ENCODE results near the gene CRB1. TPM values are rescaled to one million over a fixed set of nuclear protein-coding genes. Genes with fewer than 3 reads are reported as not detected.

Gene CRB1
- total RNA-seq, 4 donors from 2014 or later = 0.44 to 2.5 (median 1.0) TPM

DNA sequence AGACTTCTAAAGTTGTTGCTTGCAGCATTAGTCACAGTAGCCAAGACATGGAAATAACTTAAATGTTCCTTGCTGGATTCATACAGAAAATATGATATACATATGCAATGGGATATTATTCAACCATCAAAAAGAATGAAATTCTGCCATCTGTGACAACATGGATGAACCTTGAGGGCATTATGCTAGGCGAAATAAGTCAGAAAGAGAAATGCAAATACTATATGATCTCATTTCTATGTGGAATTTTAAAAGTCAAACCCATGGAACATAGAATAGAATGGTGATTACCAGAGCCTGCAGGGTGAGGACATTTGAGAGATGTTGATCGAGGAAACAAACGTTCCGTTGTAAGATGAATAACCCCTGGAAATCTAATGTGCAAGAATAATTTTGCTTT lies 43.0 kb downstream of the CRB1 start:
- TF ChIP-seq, protein P1, sequence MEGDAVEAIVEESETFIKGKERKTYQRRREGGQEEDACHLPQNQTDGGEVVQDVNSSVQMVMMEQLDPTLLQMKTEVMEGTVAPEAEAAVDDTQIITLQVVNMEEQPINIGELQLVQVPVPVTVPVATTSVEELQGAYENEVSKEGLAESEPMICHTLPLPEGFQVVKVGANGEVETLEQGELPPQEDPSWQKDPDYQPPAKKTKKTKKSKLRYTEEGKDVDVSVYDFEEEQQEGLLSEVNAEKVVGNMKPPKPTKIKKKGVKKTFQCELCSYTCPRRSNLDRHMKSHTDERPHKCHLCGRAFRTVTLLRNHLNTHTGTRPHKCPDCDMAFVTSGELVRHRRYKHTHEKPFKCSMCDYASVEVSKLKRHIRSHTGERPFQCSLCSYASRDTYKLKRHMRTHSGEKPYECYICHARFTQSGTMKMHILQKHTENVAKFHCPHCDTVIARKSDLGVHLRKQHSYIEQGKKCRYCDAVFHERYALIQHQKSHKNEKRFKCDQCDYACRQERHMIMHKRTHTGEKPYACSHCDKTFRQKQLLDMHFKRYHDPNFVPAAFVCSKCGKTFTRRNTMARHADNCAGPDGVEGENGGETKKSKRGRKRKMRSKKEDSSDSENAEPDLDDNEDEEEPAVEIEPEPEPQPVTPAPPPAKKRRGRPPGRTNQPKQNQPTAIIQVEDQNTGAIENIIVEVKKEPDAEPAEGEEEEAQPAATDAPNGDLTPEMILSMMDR (IDR thresholded peaks at IDR 0.05 in 4 of 5, conservative IDR thresholded peaks at IDR 0.05 in 1 of 5) = no peak
- TF ChIP-seq POLR2A (IDR thresholded peaks at IDR 0.05) = no peak
- ATAC-seq (no peak), DNase-seq (no peak)
- no peaks in the 10 kb centered on the region for H3K9me3 ChIP-seq
- no peak overlapping the region for H3K4me3 ChIP-seq
- intact Hi-C loops (cut with DNase I; ENCODE audit: low total_unique reads) = no loop called here
- H3K36me3 ChIP-seq = no peaks in the 10 kb centered on the region
- in situ Hi-C loops (cut with MboI; ENCODE audit: low sequenced_read_pairs in 4 of 4) = no loop called here
- H3K27ac ChIP-seq = no peak overlapping the region
- no peaks in the 10 kb centered on the region for H3K27me3 ChIP-seq
- H3K4me1 ChIP-seq = no peaks in the 10 kb centered on the region

DNA sequence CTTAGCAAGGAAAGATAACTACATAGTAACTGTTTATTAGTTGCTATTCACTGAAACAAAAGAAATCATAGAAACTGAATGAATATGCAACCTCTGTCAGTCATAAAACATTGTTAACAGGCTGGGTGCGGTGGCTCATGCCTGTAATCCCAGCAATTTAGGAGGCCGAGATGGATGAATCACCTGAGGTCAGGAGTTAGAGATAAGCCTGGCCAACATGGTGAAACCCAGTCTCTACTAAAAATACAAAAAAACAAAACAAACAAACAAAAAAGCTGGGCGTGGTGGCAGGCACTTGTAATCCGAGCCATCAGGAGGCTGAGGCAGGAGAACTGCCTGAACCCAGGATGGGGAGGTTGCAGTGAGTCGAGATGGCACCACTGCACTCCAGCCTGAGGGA lies 44.1 kb downstream of the CRB1 start:
- no peak for ATAC-seq
- Histone ChIP-seq H3K4me1 (no peaks in the 10 kb centered on the region), H3K9me3 (no peaks in the 10 kb centered on the region), H3K27me3 (no peaks in the 10 kb centered on the region), H3K4me3 (no peak overlapping the region), H3K27ac (no peak overlapping the region), H3K36me3 (no peaks in the 10 kb centered on the region)
- TF ChIP-seq, protein P1 (IDR thresholded peaks at IDR 0.05 in 4 of 5, conservative IDR thresholded peaks at IDR 0.05 in 1 of 5) = no peak
- no peak for TF ChIP-seq POLR2A (IDR thresholded peaks at IDR 0.05)
- no peak for DNase-seq
- in situ Hi-C loops (cut with MboI; ENCODE audit: low sequenced_read_pairs in 4 of 4) (no loop called here), intact Hi-C loops (cut with DNase I; ENCODE audit: low total_unique reads) (no loop called here)

DNA sequence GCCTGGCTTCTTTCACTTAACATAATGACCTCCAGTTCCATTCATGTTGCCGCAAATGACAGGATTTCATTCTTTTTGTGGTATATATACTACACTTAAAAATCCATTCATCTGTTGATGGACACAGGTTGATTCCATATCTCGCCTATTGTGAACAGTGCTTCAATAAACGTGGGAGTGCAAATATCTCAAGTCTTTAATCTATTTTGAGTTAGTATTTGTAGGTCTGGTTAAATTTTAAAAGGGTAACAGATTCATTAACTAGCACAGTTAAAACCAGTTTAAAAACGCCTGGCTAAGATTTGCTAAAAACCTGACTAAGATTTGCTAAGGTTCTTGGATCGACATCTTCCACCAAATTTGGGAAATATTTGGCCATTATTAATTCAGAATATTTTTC lies 45.7 kb downstream of the CRB1 start:
- Histone ChIP-seq H3K4me3 (no peak overlapping the region), H3K4me1 (no peaks in the 10 kb centered on the region), H3K27me3 (no peaks in the 10 kb centered on the region), H3K9me3 (no peaks in the 10 kb centered on the region), H3K36me3 (no peaks in the 10 kb centered on the region), H3K27ac (no peak overlapping the region)
- no peak for ATAC-seq
- in situ Hi-C loops (cut with MboI; ENCODE audit: low sequenced_read_pairs in 4 of 4) (no loop called here), intact Hi-C loops (cut with DNase I; ENCODE audit: low total_unique reads) (no loop called here)
- TF ChIP-seq POLR2A (IDR thresholded peaks at IDR 0.05) = no peak
- TF ChIP-seq, protein P1 (IDR thresholded peaks at IDR 0.05 in 4 of 5, conservative IDR thresholded peaks at IDR 0.05 in 1 of 5) = no peak
- no peak for DNase-seq

DNA sequence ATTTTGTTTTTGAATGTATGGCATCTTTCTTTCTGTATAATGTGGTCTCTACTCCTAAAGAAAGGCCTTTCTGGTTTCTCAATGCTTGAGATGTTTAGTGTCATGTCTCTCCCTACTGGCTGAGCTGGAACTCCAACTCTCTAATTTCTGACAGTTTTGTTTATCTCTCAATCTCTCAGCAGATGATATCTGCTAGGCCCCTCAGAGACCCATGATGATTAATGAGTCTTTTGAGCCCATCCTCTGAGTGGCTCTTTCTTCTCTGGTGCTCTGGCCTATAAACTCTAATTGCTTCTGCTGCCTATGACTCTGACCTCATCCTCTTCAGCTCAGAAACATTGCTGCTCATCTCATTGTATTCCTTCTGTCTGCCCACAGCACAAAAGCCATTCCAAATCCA lies 46.6 kb downstream of the CRB1 start:
- intact Hi-C loops (cut with DNase I; ENCODE audit: low total_unique reads) = no loop called here
- ATAC-seq (no peak), DNase-seq (no peak)
- no peak for TF ChIP-seq POLR2A (IDR thresholded peaks at IDR 0.05)
- TF ChIP-seq, protein P1 (IDR thresholded peaks at IDR 0.05 in 4 of 5, conservative IDR thresholded peaks at IDR 0.05 in 1 of 5) = no peak
- Histone ChIP-seq H3K9me3 (no peaks in the 10 kb centered on the region), H3K27ac (no peak overlapping the region), H3K27me3 (no peaks in the 10 kb centered on the region), H3K4me3 (no peak overlapping the region), H3K4me1 (no peaks in the 10 kb centered on the region), H3K36me3 (no peaks in the 10 kb centered on the region)
- in situ Hi-C loops (cut with MboI; ENCODE audit: low sequenced_read_pairs in 4 of 4) = no loop called here

DNA sequence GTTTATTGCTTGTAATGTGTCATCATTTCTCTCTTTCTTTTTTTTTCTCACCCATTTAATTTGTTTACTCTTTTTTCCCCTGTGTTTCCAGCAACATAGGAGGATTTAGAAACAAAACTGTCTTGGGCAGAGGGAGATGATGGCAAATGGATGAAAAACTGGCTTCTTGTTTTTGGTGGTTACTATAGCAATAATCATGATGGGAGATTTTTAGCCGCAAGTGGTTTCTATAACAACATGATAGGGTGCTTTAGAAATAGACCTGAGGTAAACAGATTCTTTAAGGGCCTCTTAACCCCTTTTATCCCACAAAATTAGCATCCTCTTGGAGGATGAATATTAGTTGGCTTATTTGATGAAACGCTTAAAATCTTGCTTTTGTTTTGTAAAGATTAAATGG lies 51.6 kb downstream of the CRB1 start:
- intact Hi-C loops (cut with DNase I; ENCODE audit: low total_unique reads) (no loop called here), in situ Hi-C loops (cut with MboI; ENCODE audit: low sequenced_read_pairs in 4 of 4) (no loop called here)
- Histone ChIP-seq H3K4me1 (no peaks in the 10 kb centered on the region), H3K36me3 (no peaks in the 10 kb centered on the region), H3K9me3 (no peaks in the 10 kb centered on the region), H3K4me3 (no peak overlapping the region), H3K27ac (no peak overlapping the region), H3K27me3 (no peaks in the 10 kb centered on the region)
- ATAC-seq (no peak), DNase-seq (no peak)
- TF ChIP-seq, protein P1 (IDR thresholded peaks at IDR 0.05 in 4 of 5, conservative IDR thresholded peaks at IDR 0.05 in 1 of 5) = no peak
- no peak for TF ChIP-seq POLR2A (IDR thresholded peaks at IDR 0.05)
